ENCODE results near the gene RPL39L.
"Not testable (repeated sequence)": the region's sequence is repeated elsewhere in the genome, so short reads cannot be mapped to it uniquely, and the experiment has no call there.

The RPL39L gene

GRCh38 chr3:187165144-187165543 is 25.8 kb upstream of the RPL39L start:
- DNase-seq, result peak; percentile 40

GRCh38 chr3:187162265-187162953 is 23.1 kb upstream of the RPL39L start:
- H3K27me3 Mint-ChIP-seq, result peaks cover 44% of the 10 kb centered on the region
- peaks cover 6% of the 10 kb centered on the region for H3K9me3 Mint-ChIP-seq
- H3K27ac Mint-ChIP-seq, result no peak overlapping the region
- CTCF ChIA-PET, result interaction anchor here (1.1 to 11.9 kb wide), 7 partner anchors 12 to 341 kb away, joined by 3 to 186 read pairs (median 24); partner anchors contain the start of gene RPL39L
- no peak for DNase-seq
- H3K4me1 Mint-ChIP-seq, result no peaks in the 10 kb centered on the region
- H3K4me3 Mint-ChIP-seq, result no peak overlapping the region
- no peaks in the 10 kb centered on the region for H3K36me3 Mint-ChIP-seq

More at GRCh38 chr3:187165144-187165543, 25.8 kb upstream of the RPL39L start:
- no peaks in the 10 kb centered on the region for H3K9me3 Mint-ChIP-seq
- peaks cover 33% of the 10 kb centered on the region for H3K27me3 Mint-ChIP-seq
- CTCF ChIA-PET, result interaction anchor here (0.7 to 11.9 kb wide), 28 partner anchors 8 to 548 kb away, joined by 3 to 186 read pairs (median 5); partner anchors contain the start of gene RPL39L
- H3K27ac Mint-ChIP-seq, result no peak overlapping the region
- no peak overlapping the region for H3K4me3 Mint-ChIP-seq
- H3K4me1 Mint-ChIP-seq, result peaks cover 5% of the 10 kb centered on the region
- H3K36me3 Mint-ChIP-seq, result no peaks in the 10 kb centered on the region

- CTCF ChIA-PET, result interaction anchor here (2.7 to 11.9 kb wide), 3 partner anchors 10 to 48 kb away, joined by 22 to 186 read pairs (median 24); partner anchors contain the start of gene RPL39L
- Mint-ChIP-seq H3K27me3 (peaks cover 44% of the 10 kb centered on the region), H3K4me1 (no peaks in the 10 kb centered on the region), H3K27ac (no peak overlapping the region), H3K36me3 (no peaks in the 10 kb centered on the region), H3K9me3 (peaks cover 6% of the 10 kb centered on the region), H3K4me3 (no peak overlapping the region)
- DNase-seq, result no peak
These were observed 22.3 kb upstream of the RPL39L start for GRCh38 chr3:187161556-187161955.

- Mint-ChIP-seq H3K4me1 (peaks cover 6% of the 10 kb centered on the region), H3K27ac (no peak overlapping the region), H3K4me3 (no peak overlapping the region), H3K27me3 (peaks cover 57% of the 10 kb centered on the region), H3K36me3 (peaks cover 3% of the 10 kb centered on the region), H3K9me3 (peaks cover 5% of the 10 kb centered on the region)
- peak; percentile 73 for DNase-seq
- CTCF ChIA-PET, result interaction anchor here (0.7 to 7.7 kb wide), 21 partner anchors 10 to 306 kb away, joined by 3 to 115 read pairs (median 5); partner anchors contain the start of gene RPL39L
These were observed 11.3 kb upstream of the RPL39L start for GRCh38 chr3:187150599-187150998.

- peaks cover 58% of the 10 kb centered on the region for H3K27me3 Mint-ChIP-seq
These were observed 10.9 kb upstream of the RPL39L start for GRCh38 chr3:187150186-187150585.

GRCh38 chr3:187146389-187146788 is 7.1 kb upstream of the RPL39L start:
- CTCF ChIA-PET, result no interaction called here
- Mint-ChIP-seq H3K27ac (no peak overlapping the region), H3K9me3 (peaks cover 31% of the 10 kb centered on the region), H3K4me3 (no peak overlapping the region), H3K27me3 (peaks cover 38% of the 10 kb centered on the region), H3K36me3 (peaks cover 18% of the 10 kb centered on the region), H3K4me1 (peaks cover 6% of the 10 kb centered on the region)
- no peak for DNase-seq

More at GRCh38 chr3:187150186-187150585, 10.9 kb upstream of the RPL39L start:
- Mint-ChIP-seq H3K4me3 (no peak overlapping the region), H3K4me1 (peaks cover 6% of the 10 kb centered on the region), H3K27ac (no peak overlapping the region), H3K36me3 (peaks cover 5% of the 10 kb centered on the region), H3K9me3 (peaks cover 7% of the 10 kb centered on the region)
- CTCF ChIA-PET, result interaction anchor here (0.7 to 7.7 kb wide), 19 partner anchors 10 to 306 kb away, joined by 3 to 115 read pairs (median 5); partner anchors contain the start of gene RPL39L
- DNase-seq, result no peak

GRCh38 chr3:187145149-187145895 is 6.0 kb upstream of the RPL39L start:
- peaks cover 28% of the 10 kb centered on the region for H3K27me3 Mint-ChIP-seq

GRCh38 chr3:187139895-187140253 is 578 bp upstream of the RPL39L start:
- peak overlapping the region; percentile 85 for H3K4me3 Mint-ChIP-seq
- CTCF ChIA-PET, result interaction anchor here (0.7 to 6.5 kb wide), 20 partner anchors 11 to 356 kb away, joined by 3 to 70 read pairs (median 7); partner anchors contain the start of gene RTP4
- H3K9me3 Mint-ChIP-seq, result peaks cover 36% of the 10 kb centered on the region
- H3K27ac Mint-ChIP-seq, result peak overlapping the region; percentile 95
- no peak for DNase-seq
- peaks cover 13% of the 10 kb centered on the region for H3K27me3 Mint-ChIP-seq
- peaks cover 32% of the 10 kb centered on the region for H3K36me3 Mint-ChIP-seq
- peaks cover 24% of the 10 kb centered on the region for H3K4me1 Mint-ChIP-seq

More at GRCh38 chr3:187145149-187145895, 6.0 kb upstream of the RPL39L start:
- Mint-ChIP-seq H3K4me1 (peaks cover under 1% of the 10 kb centered on the region), H3K4me3 (no peak overlapping the region), H3K36me3 (peaks cover 18% of the 10 kb centered on the region), H3K9me3 (peaks cover 31% of the 10 kb centered on the region), H3K27ac (no peak overlapping the region)
- CTCF ChIA-PET, result no interaction called here
- no peak for DNase-seq

GRCh38 chr3:187136936-187137335 is 2.4 kb downstream of the RPL39L start:
- Mint-ChIP-seq H3K27me3 (peaks cover 2% of the 10 kb centered on the region), H3K4me1 (peaks cover 39% of the 10 kb centered on the region), H3K36me3 (peaks cover 42% of the 10 kb centered on the region), H3K27ac (no peak overlapping the region), H3K9me3 (peaks cover 22% of the 10 kb centered on the region), H3K4me3 (no peak overlapping the region)
- CTCF ChIA-PET, result interaction anchor here (5.6 to 6.5 kb wide), 2 partner anchors 14 to 24 kb away, joined by 60 to 70 read pairs; no protein-coding TSS in a partner anchor
- no peak for DNase-seq

- H3K4me3 Mint-ChIP-seq, result no peak overlapping the region
- DNase-seq, result no peak
- peaks cover 43% of the 10 kb centered on the region for H3K4me1 Mint-ChIP-seq
- no peaks in the 10 kb centered on the region for H3K27me3 Mint-ChIP-seq
- peaks cover 21% of the 10 kb centered on the region for H3K9me3 Mint-ChIP-seq
- CTCF ChIA-PET, result interaction anchor here (0.9 to 5.6 kb wide), 3 partner anchors 14 to 23 kb away, joined by 3 to 60 read pairs (median 21); no protein-coding TSS in a partner anchor
- H3K36me3 Mint-ChIP-seq, result peaks cover 40% of the 10 kb centered on the region
- no peak overlapping the region for H3K27ac Mint-ChIP-seq
These were observed 3.0 kb downstream of the RPL39L start for GRCh38 chr3:187136337-187136736.

GRCh38 chr3:187135172-187135690 is 4.1 kb downstream of the RPL39L start:
- not testable (repeated sequence) for DNase-seq, H3K4me3 Mint-ChIP-seq, H3K27me3 Mint-ChIP-seq, H3K27ac Mint-ChIP-seq
- H3K36me3 Mint-ChIP-seq, result peaks cover 48% of the 10 kb centered on the region
- H3K9me3 Mint-ChIP-seq, result peaks cover 28% of the 10 kb centered on the region
- H3K4me1 Mint-ChIP-seq, result peaks cover 54% of the 10 kb centered on the region
- CTCF ChIA-PET, result interaction anchor here (4.4 kb wide), 1 partner anchor 16 kb away, joined by 21 read pairs; no protein-coding TSS in a partner anchor

GRCh38 chr3:187133181-187133580 is 6.1 kb downstream of the RPL39L start:
- peaks cover 57% of the 10 kb centered on the region for H3K36me3 Mint-ChIP-seq
- H3K27me3 Mint-ChIP-seq, H3K27ac Mint-ChIP-seq, DNase-seq, H3K4me3 Mint-ChIP-seq: not testable (repeated sequence)
- peaks cover 39% of the 10 kb centered on the region for H3K9me3 Mint-ChIP-seq
- peaks cover 50% of the 10 kb centered on the region for H3K4me1 Mint-ChIP-seq
- CTCF ChIA-PET, result interaction anchor here (4.4 kb wide), 1 partner anchor 18 kb away, joined by 21 read pairs; no protein-coding TSS in a partner anchor

- no peak for DNase-seq
- Mint-ChIP-seq H3K27ac (no peak overlapping the region), H3K4me3 (no peak overlapping the region), H3K36me3 (peaks cover 56% of the 10 kb centered on the region), H3K27me3 (no peaks in the 10 kb centered on the region), H3K9me3 (peaks cover 38% of the 10 kb centered on the region), H3K4me1 (peaks cover 48% of the 10 kb centered on the region)
- CTCF ChIA-PET, result interaction anchor here (4.4 kb wide), 1 partner anchor 18 kb away, joined by 21 read pairs; no protein-coding TSS in a partner anchor
These were observed 6.6 kb downstream of the RPL39L start for GRCh38 chr3:187132666-187133065.

- Mint-ChIP-seq H3K27ac (no peak overlapping the region), H3K9me3 (peaks cover 39% of the 10 kb centered on the region), H3K27me3 (no peaks in the 10 kb centered on the region), H3K4me3 (no peak overlapping the region), H3K36me3 (peaks cover 58% of the 10 kb centered on the region), H3K4me1 (peaks cover 48% of the 10 kb centered on the region)
- CTCF ChIA-PET, result interaction anchor here (0.9 to 1.8 kb wide), 2 partner anchors 7 to 201 kb away, joined by 3 to 7 read pairs; partner anchors contain the start of gene RPL39L
- no peak for DNase-seq
These were observed 7.3 kb downstream of the RPL39L start for GRCh38 chr3:187131981-187132380.
